ENCODE results near the gene ZC3H4. TPM values are rescaled to one million over a fixed set of nuclear protein-coding genes. Genes with fewer than 3 reads are reported as not detected.

Gene ZC3H4
- total RNA-seq, 1 donor from 2014 or later, result 23.9 TPM

DNA sequence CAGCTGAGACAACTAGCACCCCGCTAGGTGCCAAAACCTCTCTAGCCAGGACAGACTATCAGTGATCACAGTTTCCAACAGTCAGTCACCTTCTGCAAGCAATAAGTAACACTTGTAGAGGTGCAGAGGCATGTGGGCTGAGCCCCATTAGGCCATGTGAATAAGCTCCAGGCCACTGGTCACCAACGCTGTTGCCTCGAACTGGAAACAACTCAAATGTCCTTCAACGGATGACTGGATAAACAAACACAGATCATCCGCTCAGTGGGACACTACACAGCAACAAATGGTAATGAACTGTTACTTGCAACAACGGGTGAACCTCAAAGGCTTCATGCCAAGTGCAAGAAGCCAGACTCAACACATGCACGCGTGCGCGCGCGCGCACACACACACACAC lies 37.6 kb downstream of the ZC3H4 start:
- H3K36me3 ChIP-seq (ENCODE audit: control insufficient read depth, insufficient read depth, low read length), result peaks cover 2% of the 10 kb centered on the region
- H3K4me3 ChIP-seq (ENCODE audit: low read depth, low read length), result no peak overlapping the region

DNA sequence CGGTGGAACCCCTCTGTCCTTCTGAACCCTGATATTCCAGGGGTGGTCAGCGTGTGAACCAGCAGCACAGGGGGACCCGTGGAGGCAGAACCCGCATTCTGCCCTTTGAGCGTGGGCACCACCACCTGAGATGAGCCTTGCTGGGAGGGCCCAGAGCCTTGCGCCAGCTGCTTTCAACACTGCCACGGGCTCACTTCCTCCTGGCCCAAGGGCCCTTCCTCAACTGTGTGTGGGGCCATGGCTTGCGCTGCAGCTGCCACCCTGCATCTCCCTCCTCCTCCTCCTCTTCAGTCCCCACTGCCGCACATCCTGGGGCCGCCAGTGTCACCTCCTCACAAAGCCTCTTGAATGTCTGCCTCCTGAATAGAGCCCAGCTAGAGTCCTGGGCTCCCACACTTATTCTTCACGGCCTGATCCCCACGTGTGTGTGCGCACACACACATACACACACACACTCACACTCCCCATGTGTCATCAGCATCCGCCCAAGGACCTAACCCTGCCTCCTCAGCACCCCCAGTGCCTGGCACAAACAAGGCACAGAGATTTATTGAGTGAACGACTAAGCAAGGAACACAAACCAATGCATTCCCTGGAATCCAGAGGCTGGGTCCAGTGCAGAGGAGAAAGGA lies 38.3 kb downstream of the ZC3H4 start:
- peaks cover 2% of the 10 kb centered on the region for H3K36me3 ChIP-seq (ENCODE audit: control insufficient read depth, insufficient read depth, low read length)

More for the DNA sequence above, 37.6 kb downstream of the ZC3H4 start:
- TF ChIP-seq, protein P1, sequence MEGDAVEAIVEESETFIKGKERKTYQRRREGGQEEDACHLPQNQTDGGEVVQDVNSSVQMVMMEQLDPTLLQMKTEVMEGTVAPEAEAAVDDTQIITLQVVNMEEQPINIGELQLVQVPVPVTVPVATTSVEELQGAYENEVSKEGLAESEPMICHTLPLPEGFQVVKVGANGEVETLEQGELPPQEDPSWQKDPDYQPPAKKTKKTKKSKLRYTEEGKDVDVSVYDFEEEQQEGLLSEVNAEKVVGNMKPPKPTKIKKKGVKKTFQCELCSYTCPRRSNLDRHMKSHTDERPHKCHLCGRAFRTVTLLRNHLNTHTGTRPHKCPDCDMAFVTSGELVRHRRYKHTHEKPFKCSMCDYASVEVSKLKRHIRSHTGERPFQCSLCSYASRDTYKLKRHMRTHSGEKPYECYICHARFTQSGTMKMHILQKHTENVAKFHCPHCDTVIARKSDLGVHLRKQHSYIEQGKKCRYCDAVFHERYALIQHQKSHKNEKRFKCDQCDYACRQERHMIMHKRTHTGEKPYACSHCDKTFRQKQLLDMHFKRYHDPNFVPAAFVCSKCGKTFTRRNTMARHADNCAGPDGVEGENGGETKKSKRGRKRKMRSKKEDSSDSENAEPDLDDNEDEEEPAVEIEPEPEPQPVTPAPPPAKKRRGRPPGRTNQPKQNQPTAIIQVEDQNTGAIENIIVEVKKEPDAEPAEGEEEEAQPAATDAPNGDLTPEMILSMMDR (IDR thresholded peaks at IDR 0.05; ENCODE audit: insufficient read depth, low read length, poor library complexity, severe bottlenecking), result no peak
- DNase-seq (ENCODE audit: low read depth), result peak; percentile 65
- no peaks in the 10 kb centered on the region for H3K27me3 ChIP-seq (ENCODE audit: control insufficient read depth, insufficient read depth, low read length)

DNA sequence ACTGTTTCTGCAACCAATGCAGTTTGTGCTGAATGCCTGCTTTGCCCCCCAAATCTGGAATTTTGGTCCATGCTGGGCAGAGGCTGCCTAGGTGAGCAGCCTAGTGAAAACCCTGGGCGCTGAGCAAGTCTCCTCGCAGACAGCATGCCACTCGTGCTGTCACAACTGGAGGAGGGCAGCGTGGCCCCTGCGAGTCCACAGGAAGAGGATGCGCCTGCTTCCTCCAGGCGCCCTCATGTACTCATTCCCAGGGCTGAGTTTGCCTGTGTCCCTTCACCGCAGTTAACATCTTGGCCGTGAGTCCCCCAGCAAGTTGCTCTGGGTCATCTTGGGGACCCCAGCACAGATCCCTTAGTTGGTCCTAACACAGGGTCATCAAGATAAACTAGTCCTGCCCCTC lies 39.0 kb downstream of the ZC3H4 start:
- DNase-seq (ENCODE audit: low read depth), result no peak
- H3K27me3 ChIP-seq (ENCODE audit: control insufficient read depth, insufficient read depth, low read length), result no peaks in the 10 kb centered on the region
- peaks cover 2% of the 10 kb centered on the region for H3K36me3 ChIP-seq (ENCODE audit: control insufficient read depth, insufficient read depth, low read length)
- no peak overlapping the region for H3K4me3 ChIP-seq (ENCODE audit: low read depth, low read length)
- TF ChIP-seq, protein P1 (IDR thresholded peaks at IDR 0.05; ENCODE audit: insufficient read depth, low read length, poor library complexity, severe bottlenecking), result no peak

More for the DNA sequence above, 38.3 kb downstream of the ZC3H4 start:
- TF ChIP-seq, protein P1 (IDR thresholded peaks at IDR 0.05; ENCODE audit: insufficient read depth, low read length, poor library complexity, severe bottlenecking), result no peak
- DNase-seq (ENCODE audit: low read depth), result no peak
- no peaks in the 10 kb centered on the region for H3K27me3 ChIP-seq (ENCODE audit: control insufficient read depth, insufficient read depth, low read length)
- H3K4me3 ChIP-seq (ENCODE audit: low read depth, low read length), result no peak overlapping the region

DNA sequence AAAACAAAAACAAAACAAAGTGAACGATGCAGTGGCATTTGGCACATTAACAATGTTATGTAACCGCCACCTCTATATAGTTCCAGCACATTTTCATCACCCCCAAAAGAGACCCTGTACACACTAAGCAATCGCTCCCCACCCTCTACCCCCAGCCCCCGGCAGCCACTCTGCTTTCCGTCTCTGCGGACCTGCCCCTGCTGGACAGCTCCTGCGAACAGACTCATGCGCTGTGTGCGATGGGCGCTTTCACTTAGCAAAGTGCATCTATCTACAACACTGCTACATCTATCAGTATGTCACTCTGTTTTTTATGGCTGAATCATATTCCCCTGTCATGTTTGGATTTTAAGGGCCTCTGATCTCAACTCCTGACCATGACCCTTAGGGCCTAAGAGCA lies 40.0 kb downstream of the ZC3H4 start:
- H3K36me3 ChIP-seq (ENCODE audit: control insufficient read depth, insufficient read depth, low read length), result peaks cover 2% of the 10 kb centered on the region
- H3K4me3 ChIP-seq (ENCODE audit: low read depth, low read length), result no peak overlapping the region
- no peaks in the 10 kb centered on the region for H3K27me3 ChIP-seq (ENCODE audit: control insufficient read depth, insufficient read depth, low read length)
- TF ChIP-seq, protein P1 (IDR thresholded peaks at IDR 0.05; ENCODE audit: insufficient read depth, low read length, poor library complexity, severe bottlenecking), result no peak
- DNase-seq (ENCODE audit: low read depth), result no peak

DNA sequence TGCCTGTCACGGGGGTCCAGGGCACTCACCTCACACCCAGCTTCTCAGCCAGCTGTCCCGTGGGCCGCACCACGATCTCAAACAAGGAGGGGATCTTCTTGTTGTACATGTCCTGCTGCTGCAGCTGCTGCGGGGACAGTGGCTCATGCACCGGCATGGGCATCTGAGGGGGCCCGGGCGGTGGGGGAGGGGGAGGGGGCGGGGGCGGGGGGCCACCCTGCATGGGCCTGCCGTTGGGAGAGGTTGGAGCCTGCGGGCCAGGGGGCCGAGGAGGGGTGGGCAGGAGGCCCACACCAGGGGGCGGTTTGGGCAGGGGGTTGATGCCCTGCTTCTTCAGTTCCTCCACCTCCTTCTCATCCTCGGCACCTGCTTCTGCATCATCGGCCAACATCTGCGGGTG lies 41.3 kb downstream of the ZC3H4 start:
- Histone ChIP-seq H3K4me3 (ENCODE audit: low read depth, low read length) (no peak overlapping the region), H3K27me3 (ENCODE audit: control insufficient read depth, insufficient read depth, low read length) (no peaks in the 10 kb centered on the region), H3K36me3 (ENCODE audit: control insufficient read depth, insufficient read depth, low read length) (peaks cover 2% of the 10 kb centered on the region)
- no peak for DNase-seq (ENCODE audit: low read depth)
- TF ChIP-seq, protein P1 (IDR thresholded peaks at IDR 0.05; ENCODE audit: insufficient read depth, low read length, poor library complexity, severe bottlenecking), result no peak

DNA sequence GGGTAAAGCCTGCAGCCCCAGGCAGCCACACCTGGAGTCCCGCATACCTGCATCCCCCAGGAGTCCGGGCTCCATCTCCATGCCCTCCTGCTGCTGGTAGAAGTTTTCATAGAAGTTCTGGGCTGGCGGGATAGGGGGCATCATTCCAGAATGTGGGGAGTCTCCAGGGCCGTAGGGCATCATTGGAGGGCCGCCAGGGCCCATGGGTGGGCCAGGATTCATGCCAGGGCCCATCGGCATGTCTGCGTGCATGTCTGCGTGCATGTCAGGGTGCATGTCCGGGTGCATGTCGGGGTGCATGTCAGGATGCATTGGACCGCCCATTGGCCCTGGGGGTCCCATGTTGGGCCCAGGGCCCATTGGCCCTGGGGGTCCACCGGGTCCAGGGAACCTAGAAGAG lies 41.8 kb downstream of the ZC3H4 start:
- Histone ChIP-seq H3K4me3 (ENCODE audit: low read depth, low read length) (no peak overlapping the region), H3K27me3 (ENCODE audit: control insufficient read depth, insufficient read depth, low read length) (no peaks in the 10 kb centered on the region), H3K36me3 (ENCODE audit: control insufficient read depth, insufficient read depth, low read length) (peaks cover 2% of the 10 kb centered on the region)
- no peak for DNase-seq (ENCODE audit: low read depth)
- TF ChIP-seq, protein P1 (IDR thresholded peaks at IDR 0.05; ENCODE audit: insufficient read depth, low read length, poor library complexity, severe bottlenecking), result no peak

All from kidney epithelial cell (primary cell).